HG02938 (cell line): ENCODE results near the gene CRYBA2.

Experiments used
- ATAC-seq: cut with Tn5 transposase; IDR thresholded peaks from one replicate; pipeline ENCODE4 v1.9.1; 2021; ENCODE audit warnings: mild to moderate bottlenecking, moderate library complexity; ENCODE audit not compliant: unreplicated experiment

The CRYBA2 gene

GRCh38 chr2:218993345-218994315 is at the start of gene CRYBA2:
Gene CRYBA2 (minus strand): TSS chr2:218993422. CDS start chr2:218993176, 246 bp downstream.
- no peak for ATAC-seq

DNA sequence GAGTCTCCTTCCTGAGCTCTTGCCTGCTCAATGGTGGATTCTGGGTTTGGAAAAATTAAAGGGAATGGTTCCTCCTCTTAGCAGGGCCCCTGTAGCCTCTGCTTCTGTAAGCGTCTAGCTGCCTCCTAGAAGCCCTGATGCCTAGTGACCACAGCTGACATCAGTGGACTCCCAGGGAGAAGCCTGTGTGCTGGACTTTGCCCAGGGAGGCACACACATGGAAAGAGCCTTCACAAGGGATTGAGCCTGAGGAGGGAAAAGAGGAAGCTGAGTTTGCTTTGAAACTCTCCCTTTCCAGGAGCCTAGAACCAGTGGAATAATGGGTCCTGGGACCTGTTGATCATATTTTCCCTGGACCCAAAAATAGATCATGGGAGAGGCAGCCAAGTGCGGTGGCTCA is 49.5 kb upstream of the CRYBA2 start:
- no peak for ATAC-seq

DNA sequence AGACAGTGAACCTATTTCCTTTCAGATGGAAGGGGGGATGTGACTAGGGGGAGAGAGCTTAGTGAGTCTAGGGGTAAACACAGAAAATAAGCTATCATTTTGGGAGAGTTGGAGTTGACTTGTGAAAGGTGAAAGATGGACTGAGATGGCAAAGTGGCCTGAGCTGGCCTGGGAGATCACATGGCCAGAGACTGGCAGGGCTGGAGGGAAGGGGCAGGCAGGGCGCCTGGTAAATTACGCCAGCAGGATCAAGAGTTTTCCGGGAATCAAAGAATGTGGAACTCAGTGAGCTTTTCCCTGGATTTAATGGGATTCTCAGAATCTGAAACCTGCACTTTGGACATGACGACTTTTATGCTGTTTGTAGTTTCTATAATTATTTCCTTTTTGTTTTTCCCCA is 48.9 kb upstream of the CRYBA2 start:
- ATAC-seq: no peak

DNA sequence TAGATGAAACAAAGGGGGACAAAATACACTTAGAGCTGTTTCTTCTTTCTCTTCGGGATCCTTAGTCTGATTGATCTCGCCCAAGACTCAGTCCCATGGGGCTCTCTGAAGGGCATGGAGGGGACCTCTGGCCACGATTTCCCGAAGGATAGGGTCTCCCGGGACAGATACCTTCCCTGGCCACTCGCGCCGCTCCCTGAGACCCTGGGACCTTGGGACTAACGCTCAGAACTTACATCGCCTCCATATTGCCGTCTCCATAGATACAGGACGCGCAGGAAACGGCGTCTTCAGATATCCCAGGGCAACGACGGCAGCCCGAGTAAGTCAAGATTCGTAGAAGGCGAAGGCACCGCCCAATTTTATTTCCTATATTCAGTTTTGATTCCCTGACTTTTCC is 48.0 kb upstream of the CRYBA2 start, which contains the start of gene CFAP65:
TSS of gene CFAP65 (minus strand) at position 265 of the 400 bp plus-strand sequence. CDS start 2,468 bp downstream, outside the sequence.
- no peak for ATAC-seq

- ATAC-seq: no peak
These were observed 45.4 kb upstream of the CRYBA2 start for GRCh38 chr2:219038600-219038999.

- ATAC-seq: no peak
These were observed 44.7 kb upstream of the CRYBA2 start for GRCh38 chr2:219037783-219038499.

- ATAC-seq: no peak
These were observed 42.7 kb upstream of the CRYBA2 start for GRCh38 chr2:219035942-219036341.

GRCh38 chr2:219034823-219035222 is 41.6 kb upstream of the CRYBA2 start:
- no peak for ATAC-seq

GRCh38 chr2:219032051-219032745 is 39.0 kb upstream of the CRYBA2 start:
- no peak for ATAC-seq

GRCh38 chr2:219031005-219031738 is 38.0 kb upstream of the CRYBA2 start:
- ATAC-seq: no peak

DNA sequence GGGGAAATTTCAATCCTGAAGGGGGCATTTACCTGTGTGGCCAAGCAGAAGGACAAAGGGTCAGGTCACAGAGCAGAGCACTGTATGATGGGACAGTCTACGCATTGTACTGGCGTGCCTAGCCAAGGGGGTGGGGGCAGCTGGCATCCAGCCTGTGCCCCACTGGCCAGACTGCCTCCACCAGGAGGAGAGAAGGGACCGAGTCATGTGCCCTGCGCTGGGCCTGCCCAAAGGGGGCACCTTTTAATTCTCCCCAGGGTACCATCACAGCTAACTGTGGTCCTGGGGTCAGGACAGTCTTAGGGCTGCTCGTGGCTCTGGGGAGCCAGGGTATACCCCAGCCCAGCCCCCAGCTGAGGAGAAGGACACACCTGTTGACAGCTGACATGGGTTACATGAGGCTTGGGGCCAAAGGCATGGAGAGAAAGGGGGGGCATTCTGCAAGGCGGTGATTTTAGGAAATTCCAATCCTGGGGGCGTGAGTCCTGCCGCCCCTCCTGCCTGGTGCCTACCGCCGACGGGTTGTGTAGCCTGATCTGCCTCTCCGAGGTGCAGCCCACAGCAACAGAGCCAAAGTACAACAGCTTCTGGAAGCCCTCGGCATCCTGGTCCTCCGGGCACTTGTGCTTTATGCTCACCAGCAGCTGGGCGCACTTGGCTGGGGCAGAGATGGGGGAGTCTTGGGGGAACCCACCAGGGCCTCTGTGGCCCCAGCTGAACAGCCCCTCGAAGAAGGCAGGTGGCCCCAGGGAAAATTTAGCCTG is 37.1 kb upstream of the CRYBA2 start:
- ATAC-seq: no peak

DNA sequence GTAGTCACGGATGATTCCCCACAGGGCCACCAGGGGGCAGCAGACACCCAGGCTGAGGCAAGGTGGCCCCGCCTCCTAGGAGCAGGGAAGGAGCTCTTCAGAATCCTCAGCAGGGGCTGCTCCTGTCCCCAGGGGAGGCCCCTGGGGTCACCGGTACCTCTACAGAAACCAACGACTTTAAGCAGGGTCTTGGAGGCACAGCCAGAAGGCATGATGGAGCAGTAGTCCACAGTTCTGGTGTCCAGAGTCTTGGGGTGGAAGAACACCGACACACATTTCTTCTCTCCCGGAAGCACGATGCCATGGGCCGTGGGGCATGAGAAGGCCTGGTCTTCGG is 36.6 kb upstream of the CRYBA2 start:
- ATAC-seq: peak; percentile 75

- no peak for ATAC-seq
These were observed 36.0 kb upstream of the CRYBA2 start for GRCh38 chr2:219028996-219029828.

DNA sequence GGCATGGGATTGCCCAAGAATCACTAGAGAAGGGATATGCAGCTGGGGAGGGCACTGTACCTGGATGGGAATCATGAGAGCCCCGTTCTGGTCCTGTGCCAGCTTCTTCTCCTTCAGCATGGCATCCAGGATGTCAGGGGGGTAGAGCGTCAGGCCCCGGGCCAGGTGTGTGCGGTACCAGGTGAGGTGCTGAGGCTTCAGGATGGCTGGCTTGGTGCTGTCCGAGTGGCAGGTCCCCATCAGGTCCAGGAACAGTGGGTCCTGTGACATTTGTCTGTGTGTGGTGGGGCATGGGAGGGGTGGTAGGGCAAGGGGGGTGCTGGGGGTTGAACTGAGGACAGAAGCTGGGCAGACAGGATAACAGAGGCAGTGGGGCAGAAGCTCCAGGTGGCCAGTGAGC is 34.9 kb upstream of the CRYBA2 start:
- no peak for ATAC-seq

GRCh38 chr2:219027511-219028055 is 34.4 kb upstream of the CRYBA2 start:
- no peak for ATAC-seq

DNA sequence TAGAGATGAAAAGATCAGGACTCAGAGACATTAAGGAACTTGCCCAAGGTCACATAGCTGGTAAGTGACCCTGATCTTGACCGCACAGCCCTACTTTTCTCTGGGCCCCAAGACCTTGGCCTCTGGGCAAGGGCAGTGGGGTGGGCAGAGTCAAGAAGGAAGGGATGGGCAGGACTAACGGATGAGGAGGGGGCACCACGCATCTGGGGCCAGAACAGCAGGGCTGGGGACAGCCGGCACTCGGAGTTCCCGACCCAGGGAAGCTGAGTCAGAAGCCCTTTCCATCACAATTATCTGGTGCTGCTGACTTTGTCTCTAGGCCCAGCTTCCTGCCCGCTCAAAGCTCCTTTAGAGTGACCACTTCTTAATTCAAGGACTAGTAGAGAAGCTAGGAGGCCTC is 33.7 kb upstream of the CRYBA2 start:
- no peak for ATAC-seq

DNA sequence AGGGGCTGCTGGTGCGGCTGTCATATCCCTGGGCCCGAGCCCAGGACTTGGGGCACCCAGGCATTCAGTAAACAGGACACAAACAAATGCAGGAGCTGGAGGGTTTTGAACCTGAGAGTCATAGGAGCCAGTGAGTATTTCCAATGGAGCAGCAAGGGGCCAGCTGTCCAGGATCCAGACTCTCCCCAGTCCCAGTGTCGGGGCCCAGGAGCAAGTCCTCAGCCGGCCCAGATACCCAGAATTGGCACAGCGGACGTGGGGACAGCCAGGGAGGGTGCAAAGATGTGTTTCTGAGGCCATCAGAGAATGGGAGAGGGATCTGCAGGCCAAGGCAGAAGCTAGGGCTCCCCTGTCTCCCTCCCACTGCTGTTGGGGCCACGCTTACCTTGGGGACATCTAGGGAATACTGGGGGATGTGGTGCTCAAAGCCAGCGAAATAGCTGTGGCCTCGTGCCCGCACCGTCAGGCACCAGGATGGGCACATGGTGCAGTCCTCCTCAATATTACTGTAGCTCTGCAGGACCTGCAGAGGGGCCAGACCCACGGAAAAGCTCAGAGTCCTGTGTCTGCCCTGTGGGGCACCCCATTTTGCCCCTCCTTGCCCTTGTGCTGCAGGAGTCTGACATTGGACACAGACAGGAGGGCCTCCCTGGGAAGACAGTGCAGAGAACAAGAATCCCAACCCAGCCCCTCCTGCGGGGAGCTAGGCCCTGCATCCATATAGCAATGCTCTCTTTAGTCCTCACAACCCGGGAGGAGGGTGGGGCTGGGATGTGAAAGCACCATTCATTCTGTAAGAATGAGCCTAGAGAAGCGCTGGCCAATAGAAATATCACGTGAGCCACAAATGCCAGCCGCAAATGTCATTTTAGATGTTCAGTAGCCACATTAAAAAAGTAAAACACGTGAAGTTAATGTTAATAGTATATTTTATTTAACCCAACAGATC is 32.7 kb upstream of the CRYBA2 start:
- ATAC-seq: no peak

DNA sequence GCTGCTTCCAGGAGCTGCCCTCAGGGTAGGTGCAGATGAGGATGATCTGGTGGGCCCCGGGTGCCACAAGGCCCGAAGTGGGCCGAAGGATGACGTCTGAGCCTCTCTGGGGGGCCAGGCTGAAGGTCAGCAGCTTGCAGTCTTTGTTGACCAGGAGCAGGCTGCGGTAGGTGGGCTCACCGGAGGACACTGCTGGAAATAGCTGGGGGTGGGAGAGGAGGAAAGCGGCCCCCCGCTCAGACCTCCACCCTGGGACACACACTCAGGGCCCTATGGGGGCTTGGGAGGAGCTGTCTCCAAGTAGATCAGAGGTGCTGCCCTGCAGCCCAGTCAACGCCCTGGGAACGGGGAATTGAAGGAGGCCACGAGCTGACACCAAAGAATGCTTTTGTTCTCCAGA is 30.8 kb upstream of the CRYBA2 start:
- no peak for ATAC-seq
